Measurements from ENCODE around the gene SMYD3. TPM values are rescaled to one million over a fixed set of nuclear protein-coding genes. Genes with fewer than 3 reads are reported as not detected.

The SMYD3 gene
- total and polyA plus RNA-seq, 2 of the 13 experiments (the other 11 are each of a cell fraction or from before 2014, with no cell fraction given), result 27.7 to 35.8 TPM

DNA sequence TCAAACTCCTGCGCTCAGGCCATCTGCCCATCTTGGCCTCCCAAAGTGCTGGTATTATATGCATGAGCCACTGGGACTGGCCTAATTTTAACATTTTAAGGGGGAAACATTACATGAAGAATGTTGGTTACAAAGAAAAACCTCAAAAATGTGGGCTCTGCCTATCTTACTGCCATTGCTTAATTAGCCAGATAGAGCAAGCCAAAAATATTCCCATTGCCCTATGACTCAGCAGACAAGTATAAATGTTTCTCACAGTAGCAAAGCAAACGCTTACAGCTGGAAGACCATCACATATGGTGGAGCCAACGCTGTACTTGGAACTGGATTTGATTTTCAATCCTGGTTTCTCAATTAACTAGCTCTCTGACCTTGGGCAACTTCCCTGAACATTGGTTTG lies 502.0 kb downstream of the SMYD3 start:
- no peak overlapping the region for H3K9ac ChIP-seq (ENCODE audit: insufficient read depth, low read depth, low read length)
- no peak overlapping the region for H3K4me2 ChIP-seq (ENCODE audit: low read depth, low read length)
- H4K20me1 ChIP-seq (ENCODE audit: insufficient read depth, low read length), result no peaks in the 10 kb centered on the region; the same call in 1 of the 2 replicates
- H3K4me3 ChIP-seq (replicated peaks in 1 of 3; ENCODE audit: insufficient read depth in 1 of 3, low read depth in 2 of 3, low read length in 3 of 3), result no peak overlapping the region
- H3K27me3 ChIP-seq (ENCODE audit: control insufficient read depth in 1 of 2, insufficient read depth in 2 of 2, low read length in 2 of 2), result no peaks in the 10 kb centered on the region
- in situ Hi-C loops (cut with HindIII; ENCODE audit: extremely low pct_ligation_motif_present, low pct_unique_long_range_greater_than_20kb) (loop anchor here (10.0 kb wide), 2 partner anchors 490 to 930 kb away; no protein-coding TSS in a partner anchor), intact Hi-C loops (cut with micrococcal nuclease; ENCODE audit: unreplicated experiment) (no loop called here)
- ChIA-PET POLR2A (no interaction called here), CTCF (ENCODE audit: low intra/inter-chr PET ratio, low total read pairs) (no interaction called here)
- FAIRE-seq, result no peak
- DNase-seq (ENCODE audit: low spot score), result no peak
- WGBS (ENCODE audit: low lambda C conversion rate), result 74% methylated on average over 3 of the region's 3 CpGs
- H3K79me2 ChIP-seq (ENCODE audit: insufficient read depth, low read length), result no peaks in the 10 kb centered on the region
- H3K36me3 ChIP-seq (replicated peaks in 1 of 2; ENCODE audit: control insufficient read depth in 1 of 2, insufficient read depth in 2 of 2, low read length in 2 of 2), result no peaks in the 10 kb centered on the region
- no peak for TF ChIP-seq PTBP1 (IDR thresholded peaks at IDR 0.05; ENCODE audit: low read depth, low read length, poor library complexity, severe bottlenecking)
- TF ChIP-seq ZNF30 (CRISPR knock-in tag; IDR thresholded peaks at IDR 0.05), result no peak
- no peak for TF ChIP-seq GTF2F1 (IDR thresholded peaks at IDR 0.05; ENCODE audit: low read length)
- TF ChIP-seq ZBTB20 (CRISPR knock-in tag; IDR thresholded peaks at IDR 0.05; ENCODE audit: borderline replicate concordance, low read depth), result no peak
- TF ChIP-seq HOXD1 (CRISPR knock-in tag; IDR thresholded peaks at IDR 0.05), result no peak
- TF ChIP-seq, protein P1, sequence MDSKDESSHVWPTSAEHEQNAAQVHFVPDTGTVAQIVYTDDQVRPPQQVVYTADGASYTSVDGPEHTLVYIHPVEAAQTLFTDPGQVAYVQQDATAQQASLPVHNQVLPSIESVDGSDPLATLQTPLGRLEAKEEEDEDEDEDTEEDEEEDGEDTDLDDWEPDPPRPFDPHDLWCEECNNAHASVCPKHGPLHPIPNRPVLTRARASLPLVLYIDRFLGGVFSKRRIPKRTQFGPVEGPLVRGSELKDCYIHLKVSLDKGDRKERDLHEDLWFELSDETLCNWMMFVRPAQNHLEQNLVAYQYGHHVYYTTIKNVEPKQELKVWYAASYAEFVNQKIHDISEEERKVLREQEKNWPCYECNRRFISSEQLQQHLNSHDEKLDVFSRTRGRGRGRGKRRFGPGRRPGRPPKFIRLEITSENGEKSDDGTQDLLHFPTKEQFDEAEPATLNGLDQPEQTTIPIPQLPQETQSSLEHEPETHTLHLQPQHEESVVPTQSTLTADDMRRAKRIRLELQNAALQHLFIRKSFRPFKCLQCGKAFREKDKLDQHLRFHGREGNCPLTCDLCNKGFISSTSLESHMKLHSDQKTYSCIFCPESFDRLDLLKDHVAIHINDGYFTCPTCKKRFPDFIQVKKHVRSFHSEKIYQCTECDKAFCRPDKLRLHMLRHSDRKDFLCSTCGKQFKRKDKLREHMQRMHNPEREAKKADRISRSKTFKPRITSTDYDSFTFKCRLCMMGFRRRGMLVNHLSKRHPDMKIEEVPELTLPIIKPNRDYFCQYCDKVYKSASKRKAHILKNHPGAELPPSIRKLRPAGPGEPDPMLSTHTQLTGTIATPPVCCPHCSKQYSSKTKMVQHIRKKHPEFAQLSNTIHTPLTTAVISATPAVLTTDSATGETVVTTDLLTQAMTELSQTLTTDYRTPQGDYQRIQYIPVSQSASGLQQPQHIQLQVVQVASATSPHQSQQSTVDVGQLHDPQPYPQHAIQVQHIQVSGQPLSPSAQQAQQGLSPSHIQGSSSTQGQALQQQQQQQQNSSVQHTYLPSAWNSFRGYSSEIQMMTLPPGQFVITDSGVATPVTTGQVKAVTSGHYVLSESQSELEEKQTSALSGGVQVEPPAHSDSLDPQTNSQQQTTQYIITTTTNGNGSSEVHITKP (CRISPR knock-in tag; IDR thresholded peaks at IDR 0.05; ENCODE audit: low read depth), result no peak
- no peak for TF ChIP-seq AKAP8 (CRISPR knock-in tag; IDR thresholded peaks at IDR 0.05)
- no peak for TF ChIP-seq MXI1 (IDR thresholded peaks at IDR 0.05; ENCODE audit: borderline replicate concordance, low read depth, low read length)
- TF ChIP-seq ATAD3A (CRISPR knock-in tag; IDR thresholded peaks at IDR 0.05), result no peak
- ATAC-seq, result no peak
- no peaks in the 10 kb centered on the region for H3K9me3 ChIP-seq (ENCODE audit: low read length)
- no peaks in the 10 kb centered on the region for H3K4me1 ChIP-seq (ENCODE audit: insufficient read depth, low read length)
- no TSS peak for BruUV-seq (replicated peaks)
- H2AFZ ChIP-seq (ENCODE audit: low read length), result no peak overlapping the region
- no peak overlapping the region for H3K27ac ChIP-seq (ENCODE audit: extremely low read length, insufficient read depth, low read length)
